ENCODE measurements around the gene CD300E. TPM values are rescaled to one million over a fixed set of nuclear protein-coding genes. Genes with fewer than 3 reads are reported as not detected.

The CD300E gene
- total and polyA plus RNA-seq, 2 donors (not counting 3 experiments of a cell fraction or from before 2014, with no cell fraction given): not detected

GRCh38 chr17:74610108-74610507 lies 13.4 kb downstream of the CD300E start:
- FAIRE-seq (no peak), DNase-seq (ENCODE audit: low read depth, low spot score) (no peak)
- no peaks in the 10 kb centered on the region for H3K4me1 ChIP-seq (ENCODE audit: control insufficient read depth, extremely low read depth, insufficient read depth, low read length)
- TF ChIP-seq MAX (IDR thresholded peaks at IDR 0.05; ENCODE audit: insufficient read depth, insufficient read length): no peak
- no peak for TF ChIP-seq GATA2 (IDR thresholded peaks at IDR 0.05; ENCODE audit: insufficient read depth, insufficient read length, low read depth, low read length)
- no peak for TF ChIP-seq EZH2 (IDR thresholded peaks at IDR 0.05; ENCODE audit: borderline replicate concordance, low read depth, low read length, severe bottlenecking)
- TF ChIP-seq POLR2AphosphoS5 (IDR thresholded peaks at IDR 0.05; ENCODE audit: insufficient read depth, low read depth, low read length): no peak
- no peak for TF ChIP-seq MYC (IDR thresholded peaks at IDR 0.05; ENCODE audit: low read depth, low read length)
- TF ChIP-seq JUN (IDR thresholded peaks at IDR 0.05; ENCODE audit: borderline replicate concordance, insufficient read depth, insufficient read length, low read depth): no peak
- no peak for TF ChIP-seq FOS (IDR thresholded peaks at IDR 0.05; ENCODE audit: borderline replicate concordance, insufficient read depth, low read length)
- no peak overlapping the region for H2AFZ ChIP-seq (ENCODE audit: low read depth, low read length)
- no peaks in the 10 kb centered on the region for H4K20me1 ChIP-seq (replicated peaks; ENCODE audit: control insufficient read depth, extremely low read depth, insufficient read depth, low read length)
- no peak overlapping the region for H3K27ac ChIP-seq (ENCODE audit: insufficient read depth, low read depth, low read length)
- intact Hi-C loops (cut with micrococcal nuclease) (no loop called here), dilution Hi-C loops (cut with MboI; ENCODE audit: extremely low pct_ligation_motif_present, low sequenced_read_pairs) (no loop called here)
- H3K9me3 ChIP-seq (replicated peaks; ENCODE audit: control insufficient read depth, insufficient read depth, low read length): no peaks in the 10 kb centered on the region
- no peak overlapping the region for H3K9ac ChIP-seq (replicated peaks; ENCODE audit: extremely low read depth, insufficient read depth, low read length)
- H3K79me2 ChIP-seq (ENCODE audit: control insufficient read depth, insufficient read depth, low read length): no peaks in the 10 kb centered on the region
- ChIA-PET CTCF (no interaction called here), POLR2A (no interaction called here)
- H3K4me3 ChIP-seq (replicated peaks in 1 of 3; ENCODE audit: insufficient read depth in 1 of 3, low read depth in 1 of 3, low read length in 3 of 3): no peak overlapping the region
- no peaks in the 10 kb centered on the region for H3K36me3 ChIP-seq (ENCODE audit: control insufficient read depth in 2 of 2, extremely low read depth in 1 of 2, insufficient read depth in 2 of 2, low read length in 2 of 2)
- no peaks in the 10 kb centered on the region for H3K9me1 ChIP-seq (replicated peaks; ENCODE audit: control insufficient read depth, extremely low read depth, insufficient read depth, low read length)
- H3K27me3 ChIP-seq (ENCODE audit: control insufficient read depth in 2 of 2, insufficient read depth in 2 of 2, low read length in 2 of 2): no peaks in the 10 kb centered on the region
- no peak overlapping the region for H3K4me2 ChIP-seq (ENCODE audit: insufficient read depth, low read length)
- BruUV-seq (replicated peaks): no TSS peak

DNA sequence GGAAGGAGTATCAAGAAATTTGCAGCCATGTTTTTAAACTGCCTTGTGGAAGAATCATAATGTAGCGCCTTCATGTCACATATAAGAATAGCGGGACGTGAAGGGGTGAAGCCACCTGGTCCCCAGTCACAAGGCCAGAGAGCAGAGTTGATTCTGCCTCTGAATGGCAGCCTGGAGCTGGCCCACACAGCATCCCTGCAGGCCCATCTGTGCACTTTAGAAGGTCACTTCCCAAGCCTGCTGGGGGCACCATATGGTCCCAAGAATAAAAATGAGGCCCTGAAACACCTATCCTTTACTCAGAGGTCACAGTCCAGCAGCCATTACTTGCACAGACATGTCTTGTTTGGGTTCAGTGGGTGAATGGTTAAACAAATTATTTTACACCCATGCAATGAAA lies 15.0 kb downstream of the CD300E start:
- no peak for FAIRE-seq
- dilution Hi-C loops (cut with MboI; ENCODE audit: extremely low pct_ligation_motif_present, low sequenced_read_pairs) (no loop called here), intact Hi-C loops (cut with micrococcal nuclease) (no loop called here)
- no peak for DNase-seq (ENCODE audit: low read depth, low spot score)
- Histone ChIP-seq H3K4me2 (ENCODE audit: insufficient read depth, low read length) (no peak overlapping the region), H3K9me3 (replicated peaks; ENCODE audit: control insufficient read depth, insufficient read depth, low read length) (no peaks in the 10 kb centered on the region), H4K20me1 (replicated peaks; ENCODE audit: control insufficient read depth, extremely low read depth, insufficient read depth, low read length) (no peaks in the 10 kb centered on the region), H3K4me3 (replicated peaks in 1 of 3; ENCODE audit: insufficient read depth in 1 of 3, low read depth in 1 of 3, low read length in 3 of 3) (no peak overlapping the region), H3K36me3 (ENCODE audit: control insufficient read depth in 2 of 2, extremely low read depth in 1 of 2, insufficient read depth in 2 of 2, low read length in 2 of 2) (no peaks in the 10 kb centered on the region), H3K4me1 (ENCODE audit: control insufficient read depth, extremely low read depth, insufficient read depth, low read length) (no peaks in the 10 kb centered on the region), H3K9ac (replicated peaks; ENCODE audit: extremely low read depth, insufficient read depth, low read length) (no peak overlapping the region), H3K27ac (ENCODE audit: insufficient read depth, low read depth, low read length) (no peak overlapping the region), H3K27me3 (ENCODE audit: control insufficient read depth in 2 of 2, insufficient read depth in 2 of 2, low read length in 2 of 2) (no peaks in the 10 kb centered on the region), H3K9me1 (replicated peaks; ENCODE audit: control insufficient read depth, extremely low read depth, insufficient read depth, low read length) (no peaks in the 10 kb centered on the region), H2AFZ (ENCODE audit: low read depth, low read length) (no peak overlapping the region), H3K79me2 (ENCODE audit: control insufficient read depth, insufficient read depth, low read length) (no peaks in the 10 kb centered on the region)
- no peak for TF ChIP-seq FOS (IDR thresholded peaks at IDR 0.05; ENCODE audit: borderline replicate concordance, insufficient read depth, low read length)
- no peak for TF ChIP-seq EZH2 (IDR thresholded peaks at IDR 0.05; ENCODE audit: borderline replicate concordance, low read depth, low read length, severe bottlenecking)
- ChIA-PET POLR2A (no interaction called here), CTCF (no interaction called here)
- no TSS peak for BruUV-seq (replicated peaks)

All from endothelial cell of umbilical vein (primary cell).